Fibroblast of villous mesenchyme (primary cell): Measurements from ENCODE around the gene AK9. TPM values are rescaled to one million over a fixed set of nuclear protein-coding genes. Genes with fewer than 3 reads are reported as not detected.
"Not testable (repeated sequence)": the region's sequence is repeated elsewhere in the genome, so short reads cannot be mapped to it uniquely, and the experiment has no call there.

Source experiments
- DNase-seq: peaks from one replicate; pipeline ENCODE4 v3.0.0-alpha.2; 2010; ENCODE audit warnings: low read depth
- H3K4me3 ChIP-seq: 2 replicates; pipeline ENCODE4 v1.5.1; 2011; ENCODE audit warnings: low read depth, mild to moderate bottlenecking, low read length
- total RNA-seq: library from RNA; depleted of rRNA; stranded (reverse); fragments of >200 nt; gene quantifications from 2 replicates; pipeline ENCODE4 v1.2.3, GENCODE V29; 2012
- TF ChIP-seq, protein P1 (sequence below): IDR thresholded peaks from 2 replicates; pipeline ENCODE4 v1.5.1; 2012; ENCODE audit warnings: low read depth, mild to moderate bottlenecking, low read length; ENCODE audit not compliant: insufficient read depth

AK9 gene
- total RNA-seq, 1 donor: 3.5 TPM

DNA sequence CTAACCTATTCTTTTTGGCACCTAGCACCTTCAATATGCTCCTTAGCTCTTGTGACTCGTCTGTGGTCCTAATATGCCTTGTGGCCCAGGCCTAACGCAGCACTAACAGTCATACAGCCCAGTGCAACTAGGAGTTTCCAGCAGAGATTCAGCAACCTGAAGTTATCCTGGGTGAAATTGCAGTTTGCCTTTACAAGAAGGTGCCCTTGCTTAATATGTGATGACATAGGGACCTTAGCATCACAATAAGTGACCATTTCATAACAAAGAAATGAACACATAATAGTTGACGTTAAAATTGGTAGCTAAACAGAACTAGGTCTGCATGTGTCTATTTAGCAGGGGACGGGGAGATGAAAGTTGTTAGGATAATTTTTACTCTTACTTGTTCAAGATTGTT lies 10.2 kb upstream of the AK9 start:
- no peak for DNase-seq
- no peak overlapping the region for H3K4me3 ChIP-seq
- TF ChIP-seq, protein P1, sequence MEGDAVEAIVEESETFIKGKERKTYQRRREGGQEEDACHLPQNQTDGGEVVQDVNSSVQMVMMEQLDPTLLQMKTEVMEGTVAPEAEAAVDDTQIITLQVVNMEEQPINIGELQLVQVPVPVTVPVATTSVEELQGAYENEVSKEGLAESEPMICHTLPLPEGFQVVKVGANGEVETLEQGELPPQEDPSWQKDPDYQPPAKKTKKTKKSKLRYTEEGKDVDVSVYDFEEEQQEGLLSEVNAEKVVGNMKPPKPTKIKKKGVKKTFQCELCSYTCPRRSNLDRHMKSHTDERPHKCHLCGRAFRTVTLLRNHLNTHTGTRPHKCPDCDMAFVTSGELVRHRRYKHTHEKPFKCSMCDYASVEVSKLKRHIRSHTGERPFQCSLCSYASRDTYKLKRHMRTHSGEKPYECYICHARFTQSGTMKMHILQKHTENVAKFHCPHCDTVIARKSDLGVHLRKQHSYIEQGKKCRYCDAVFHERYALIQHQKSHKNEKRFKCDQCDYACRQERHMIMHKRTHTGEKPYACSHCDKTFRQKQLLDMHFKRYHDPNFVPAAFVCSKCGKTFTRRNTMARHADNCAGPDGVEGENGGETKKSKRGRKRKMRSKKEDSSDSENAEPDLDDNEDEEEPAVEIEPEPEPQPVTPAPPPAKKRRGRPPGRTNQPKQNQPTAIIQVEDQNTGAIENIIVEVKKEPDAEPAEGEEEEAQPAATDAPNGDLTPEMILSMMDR: no peak

DNA sequence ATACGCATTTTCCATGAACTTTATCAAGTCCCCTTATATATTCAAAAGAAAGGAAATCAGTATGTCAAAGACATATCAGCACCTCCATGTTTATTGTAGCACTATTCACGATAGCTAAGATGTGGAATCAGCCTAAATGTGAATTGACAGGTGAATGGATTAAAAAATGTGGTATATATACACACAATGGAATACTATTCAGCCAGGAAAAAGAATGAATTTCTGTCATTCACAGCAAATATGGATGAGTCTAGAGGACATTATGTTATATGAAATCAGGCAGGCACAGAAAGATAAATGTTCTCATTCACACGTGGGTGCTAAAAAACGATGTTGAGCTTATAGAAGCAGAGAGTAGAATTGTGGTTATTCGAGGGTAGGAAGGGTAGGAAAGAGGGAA lies 5.4 kb upstream of the AK9 start:
- no peak for DNase-seq
- no peak overlapping the region for H3K4me3 ChIP-seq
- TF ChIP-seq, protein P1: no peak

DNA sequence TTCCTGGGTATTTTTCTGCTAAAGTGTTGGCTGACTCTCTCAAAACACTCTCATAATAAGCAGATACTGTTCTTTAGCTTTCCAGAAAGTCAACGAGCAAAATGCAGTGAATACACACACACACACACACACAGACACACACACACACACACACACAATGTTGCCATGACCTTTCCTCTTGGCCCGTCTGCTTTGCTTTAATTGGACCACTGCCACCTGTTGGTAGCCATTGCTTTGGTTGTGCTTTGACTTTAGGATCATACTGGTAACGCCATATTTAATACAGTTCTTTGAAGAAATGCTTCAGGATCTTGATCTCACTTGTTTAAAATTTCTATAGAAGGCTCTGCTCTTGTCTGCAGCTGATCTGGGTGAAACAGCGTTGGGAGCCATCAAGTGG lies 4.5 kb upstream of the AK9 start:
- TF ChIP-seq, protein P1: no peak
- no peak overlapping the region for H3K4me3 ChIP-seq
- no peak for DNase-seq

DNA sequence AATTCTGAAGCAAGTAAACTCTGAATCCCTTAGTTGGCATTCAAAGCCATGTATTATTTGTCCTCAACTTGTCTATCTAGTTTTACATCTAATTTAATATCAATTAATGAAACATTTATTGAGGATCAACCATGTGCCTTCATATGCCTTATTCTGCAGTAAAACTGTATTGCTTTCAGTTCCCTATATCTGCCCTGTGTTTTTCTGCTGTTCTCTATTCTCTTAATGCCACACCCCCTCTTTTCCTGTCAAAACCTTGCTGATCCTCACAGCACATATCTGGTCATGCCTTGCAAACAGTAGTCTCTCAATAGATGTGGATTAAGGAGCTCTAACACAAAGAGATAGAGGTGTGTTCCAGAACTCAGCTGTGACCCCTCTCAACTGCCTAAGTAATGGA lies 2.1 kb upstream of the AK9 start:
- no peak for DNase-seq
- no peak overlapping the region for H3K4me3 ChIP-seq
- TF ChIP-seq, protein P1: no peak

DNA sequence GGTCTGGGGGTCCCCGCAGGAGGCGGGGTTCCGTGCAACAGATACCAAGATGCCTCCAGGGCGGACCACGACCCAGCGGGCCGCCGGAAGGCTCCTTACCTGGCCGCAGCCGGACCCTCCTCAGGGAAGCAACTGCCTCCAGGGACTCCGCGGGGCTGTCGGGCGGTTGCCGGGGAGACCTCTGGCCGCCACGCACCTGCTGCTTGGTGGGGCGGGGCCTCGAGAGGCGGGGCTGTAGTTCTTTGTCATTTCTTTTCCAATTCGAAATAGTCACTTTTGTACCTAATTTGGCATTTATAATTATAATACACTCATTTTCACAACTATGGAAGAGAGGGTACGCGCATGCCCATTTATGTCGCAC lies 647 bp downstream of the AK9 start:
- H3K4me3 ChIP-seq: peak overlapping the region; percentile 87
- no peak for DNase-seq
- TF ChIP-seq, protein P1: no peak

DNA sequence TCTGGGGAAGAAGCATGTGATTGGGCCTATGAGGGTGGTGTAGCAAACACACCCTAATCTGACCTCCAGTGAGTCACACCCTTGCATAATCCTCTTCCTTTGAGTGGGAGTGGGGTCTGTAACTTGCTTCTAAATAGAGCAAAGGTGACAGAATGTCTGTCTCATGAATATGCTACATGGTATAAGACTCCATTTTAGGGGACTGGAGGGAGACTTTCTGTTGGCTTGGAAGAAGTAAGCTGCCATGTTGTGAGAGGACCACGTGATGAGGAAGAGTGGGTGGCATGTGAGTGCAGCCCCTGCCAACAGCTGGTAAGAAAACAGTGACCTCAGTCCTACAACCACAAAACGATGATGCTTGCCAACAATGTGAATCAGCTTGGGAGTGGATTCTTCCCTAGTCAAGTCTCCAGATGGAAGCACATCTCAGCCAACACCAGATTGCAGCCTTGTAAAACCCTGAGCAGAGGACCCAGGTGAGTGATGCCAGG lies 3.7 kb downstream of the AK9 start:
- peak; percentile 74 for DNase-seq
- TF ChIP-seq, protein P1: no peak
- H3K4me3 ChIP-seq: no peak overlapping the region

DNA sequence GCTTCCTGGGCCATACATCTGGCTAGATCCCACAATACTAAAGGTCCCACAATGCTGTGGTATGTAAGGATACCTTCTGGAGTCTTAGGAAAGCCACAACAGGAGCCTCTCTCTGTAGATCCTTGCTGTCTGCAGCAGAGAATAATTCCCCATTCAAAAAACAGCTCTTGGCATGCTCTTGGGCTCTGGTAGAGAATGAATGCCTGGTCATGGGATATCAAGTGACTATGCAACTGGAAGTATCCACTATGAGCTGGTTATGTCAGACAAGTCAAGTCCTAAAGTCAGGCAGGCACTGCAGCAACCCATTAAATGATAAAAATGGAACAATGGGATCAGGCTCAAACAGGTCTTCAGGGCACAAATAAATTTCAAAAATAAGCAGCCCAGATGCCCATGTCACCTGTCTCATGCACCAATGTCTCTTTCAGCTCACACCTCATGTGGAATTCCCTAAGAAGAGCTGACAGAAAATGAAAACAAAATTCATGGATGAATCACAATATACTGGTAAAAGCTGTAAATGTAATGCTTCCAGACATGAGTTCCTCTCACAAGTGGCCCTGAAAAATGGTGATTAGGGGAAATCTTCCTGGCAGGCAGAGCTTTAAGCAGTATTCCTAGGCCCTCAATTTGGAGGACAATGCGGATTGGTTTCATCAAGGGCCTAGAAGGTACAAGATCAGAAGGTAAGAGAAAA lies 4.3 kb downstream of the AK9 start:
- DNase-seq: no peak
- no peak overlapping the region for H3K4me3 ChIP-seq
- TF ChIP-seq, protein P1: no peak

DNA sequence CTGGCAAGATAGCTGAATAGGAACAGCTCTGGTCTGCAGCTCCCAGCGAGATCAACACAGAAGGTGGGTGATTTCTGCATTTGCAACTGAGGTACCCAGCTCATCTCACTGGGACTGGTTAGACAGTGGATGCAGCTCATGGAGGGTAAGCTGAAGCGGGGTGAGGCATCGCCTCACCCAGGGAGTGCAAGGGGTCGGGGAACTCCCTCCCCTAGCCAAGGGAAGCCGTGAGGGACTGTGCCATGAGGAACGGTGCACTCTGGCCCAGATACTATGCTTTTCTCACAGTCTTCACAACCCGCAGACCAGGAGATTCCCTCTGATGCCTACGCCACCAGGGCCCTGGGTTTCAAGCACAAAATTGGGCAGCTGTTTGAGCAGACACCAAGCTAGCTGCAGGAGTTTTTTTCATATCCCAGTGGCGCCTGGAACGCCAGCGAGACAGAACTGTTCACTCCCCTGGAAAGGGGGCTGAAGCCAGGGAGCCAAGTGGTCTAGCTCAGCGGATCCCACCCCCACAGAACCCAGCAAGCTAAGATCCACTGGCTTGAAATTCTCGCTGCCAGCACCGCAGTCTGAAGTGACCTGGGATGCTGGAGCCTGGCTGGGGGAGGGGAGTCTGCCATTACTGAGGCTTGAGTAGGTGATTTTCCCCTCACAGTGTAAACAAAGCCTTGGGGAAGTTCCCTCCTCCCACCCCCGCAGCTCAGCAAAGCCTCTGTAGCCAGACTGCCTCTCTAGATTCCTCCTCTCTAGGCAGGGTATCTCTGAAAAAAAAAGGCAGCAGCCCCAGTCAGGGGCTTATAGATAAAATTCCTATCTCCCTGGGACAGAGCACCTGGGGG lies 12.1 kb downstream of the AK9 start:
- not testable (repeated sequence) for DNase-seq, H3K4me3 ChIP-seq
